HL-60/S4 treated with retinoic acid at 250 ng/mL for 4 days and 3 days (cell line): ENCODE data around the gene PXDN.

Experiments
- in situ Hi-C: fragments of 300-500 bp; cut with MboI; formaldehyde crosslinking; loops from 2 replicates; pipeline ENCODE4 v1.7.0; 2022; ENCODE audit warnings: low sequenced_read_pairs

Gene PXDN

GRCh38 chr2:1754461-1755170 lies 10.3 kb upstream of the PXDN start:
- in situ Hi-C loops: no loop called here

GRCh38 chr2:1754046-1754445 lies 9.7 kb upstream of the PXDN start:
- in situ Hi-C loops: no loop called here

GRCh38 chr2:1752751-1753150 lies 8.4 kb upstream of the PXDN start:
- in situ Hi-C loops: no loop called here

- in situ Hi-C loops: no loop called here
Observed at GRCh38 chr2:1751767-1752725, 7.7 kb upstream of the PXDN start.

GRCh38 chr2:1750933-1751766 lies 6.8 kb upstream of the PXDN start:
- in situ Hi-C loops: no loop called here

GRCh38 chr2:1750270-1750932 lies 6.1 kb upstream of the PXDN start:
- in situ Hi-C loops: no loop called here

GRCh38 chr2:1749489-1750119 lies 5.3 kb upstream of the PXDN start:
- in situ Hi-C loops: no loop called here

- in situ Hi-C loops: no loop called here
Observed at GRCh38 chr2:1748741-1749488, 4.6 kb upstream of the PXDN start.

- in situ Hi-C loops: no loop called here
Observed at GRCh38 chr2:1748176-1748740, 3.9 kb upstream of the PXDN start.

- in situ Hi-C loops: no loop called here
Observed at GRCh38 chr2:1747065-1747941, 3.0 kb upstream of the PXDN start.

- in situ Hi-C loops: no loop called here
Observed at GRCh38 chr2:1746174-1747064, 2.1 kb upstream of the PXDN start.

GRCh38 chr2:1745171-1746023 lies 1.1 kb upstream of the PXDN start:
- in situ Hi-C loops: no loop called here

GRCh38 chr2:1744151-1744445 lies 217 bp downstream of the PXDN start:
- in situ Hi-C loops: no loop called here

GRCh38 chr2:1743396-1744150 lies 742 bp downstream of the PXDN start:
- in situ Hi-C loops: no loop called here

GRCh38 chr2:1742681-1743395 lies 1.5 kb downstream of the PXDN start:
- in situ Hi-C loops: no loop called here
